ENCODE results near the gene YWHAQ. TPM values are rescaled to one million over a fixed set of nuclear protein-coding genes. Genes with fewer than 3 reads are reported as not detected.

Gene YWHAQ
- total RNA-seq, 1 donor from 2014 or later, result 655 TPM

GRCh38 chr2:9665898-9666297, 35.1 kb upstream of the YWHAQ start:
- no peak overlapping the region for H3K4me2 ChIP-seq
- no peak overlapping the region for H2AFZ ChIP-seq (replicated peaks)
- H3K27ac ChIP-seq, result no peak overlapping the region
- no peaks in the 10 kb centered on the region for H3K79me2 ChIP-seq (ENCODE audit: low read depth)
- no peaks in the 10 kb centered on the region for H3K4me1 ChIP-seq
- Mint-ChIP-seq H3K27ac (no peak overlapping the region), H3K9me3 (no peaks in the 10 kb centered on the region), H3K36me3 (no peaks in the 10 kb centered on the region), H3K27me3 (ENCODE audit: insufficient read depth, low read depth) (peaks cover 5% of the 10 kb centered on the region), H3K4me3 (no peak overlapping the region), H3K4me1 (peaks cover 3% of the 10 kb centered on the region)
- H3K27me3 ChIP-seq, result no peaks in the 10 kb centered on the region
- H3K4me3 ChIP-seq, result no peak overlapping the region
- H3K9ac ChIP-seq, result no peak overlapping the region
- no peaks in the 10 kb centered on the region for H4K20me1 ChIP-seq (ENCODE audit: low read depth)
- TF ChIP-seq EZH2phosphoT487 (IDR thresholded peaks at IDR 0.05), result no peak
- no peak for TF ChIP-seq CTCF (IDR thresholded peaks at IDR 0.05)
- TF ChIP-seq EZH2 (IDR thresholded peaks at IDR 0.05), result no peak
- H3F3A ChIP-seq (ENCODE audit: low read depth), result no peaks in the 10 kb centered on the region
- DNase-seq (ENCODE audit: low spot score), result no peak
- H3K9me3 ChIP-seq (ENCODE audit: low read depth), result no peaks in the 10 kb centered on the region
- no peaks in the 10 kb centered on the region for H3K36me3 ChIP-seq

- Mint-ChIP-seq H3K27ac (no peak overlapping the region), H3K9me3 (no peaks in the 10 kb centered on the region), H3K4me1 (peaks cover 9% of the 10 kb centered on the region), H3K4me3 (no peak overlapping the region), H3K27me3 (ENCODE audit: insufficient read depth, low read depth) (peaks cover 5% of the 10 kb centered on the region), H3K36me3 (no peaks in the 10 kb centered on the region)
- no peaks in the 10 kb centered on the region for H3K27me3 ChIP-seq
- no peaks in the 10 kb centered on the region for H3K9me3 ChIP-seq (ENCODE audit: low read depth)
- no peaks in the 10 kb centered on the region for H3K36me3 ChIP-seq
- no peaks in the 10 kb centered on the region for H3K4me1 ChIP-seq
- H3K4me3 ChIP-seq, result no peak overlapping the region
- no peak overlapping the region for H2AFZ ChIP-seq (replicated peaks)
- DNase-seq (ENCODE audit: low spot score), result no peak
- H3K79me2 ChIP-seq (ENCODE audit: low read depth), result no peaks in the 10 kb centered on the region
- no peak overlapping the region for H3K9ac ChIP-seq
- H3K4me2 ChIP-seq, result no peak overlapping the region
- no peaks in the 10 kb centered on the region for H3F3A ChIP-seq (ENCODE audit: low read depth)
- TF ChIP-seq CTCF (IDR thresholded peaks at IDR 0.05) (no peak), EZH2phosphoT487 (IDR thresholded peaks at IDR 0.05) (no peak), EZH2 (IDR thresholded peaks at IDR 0.05) (no peak)
- H3K27ac ChIP-seq, result no peak overlapping the region
- no peaks in the 10 kb centered on the region for H4K20me1 ChIP-seq (ENCODE audit: low read depth)
These were observed 33.6 kb upstream of the YWHAQ start for GRCh38 chr2:9664365-9664764.

- no peaks in the 10 kb centered on the region for H3K36me3 Mint-ChIP-seq
- TF ChIP-seq CTCF (IDR thresholded peaks at IDR 0.05), result no peak
- TF ChIP-seq EZH2 (IDR thresholded peaks at IDR 0.05), result no peak
- no peak for TF ChIP-seq EZH2phosphoT487 (IDR thresholded peaks at IDR 0.05)
- peaks cover 10% of the 10 kb centered on the region for H3K4me1 Mint-ChIP-seq
- peaks cover 8% of the 10 kb centered on the region for H3K27me3 Mint-ChIP-seq (ENCODE audit: insufficient read depth, low read depth)
- no peak overlapping the region for H3K4me3 Mint-ChIP-seq
- DNase-seq (ENCODE audit: low spot score), result no peak
- H3K4me1 ChIP-seq, result no peaks in the 10 kb centered on the region
- no peaks in the 10 kb centered on the region for H3K79me2 ChIP-seq (ENCODE audit: low read depth)
- no peaks in the 10 kb centered on the region for H3K9me3 ChIP-seq (ENCODE audit: low read depth)
- H4K20me1 ChIP-seq (ENCODE audit: low read depth), result no peaks in the 10 kb centered on the region
- no peaks in the 10 kb centered on the region for H3K27me3 ChIP-seq
- H3K36me3 ChIP-seq, result no peaks in the 10 kb centered on the region
- H2AFZ ChIP-seq (replicated peaks), result no peak overlapping the region
- no peak overlapping the region for H3K27ac Mint-ChIP-seq
- H3K4me3 ChIP-seq, result no peak overlapping the region
- H3K4me2 ChIP-seq, result no peak overlapping the region
- H3K9ac ChIP-seq, result no peak overlapping the region
- H3K27ac ChIP-seq, result no peak overlapping the region
- H3K9me3 Mint-ChIP-seq, result no peaks in the 10 kb centered on the region
- no peaks in the 10 kb centered on the region for H3F3A ChIP-seq (ENCODE audit: low read depth)
These were observed 32.4 kb upstream of the YWHAQ start for GRCh38 chr2:9663008-9663879.

Data from neural progenitor cell (in vitro differentiated cells).